Neural cell (in vitro differentiated cells): ENCODE measurements around the gene MED12. TPM values are rescaled to one million over a fixed set of nuclear protein-coding genes. Genes with fewer than 3 reads are reported as not detected.

ENCODE experiments used
- H2AFZ ChIP-seq: fragments of 200-600, 300-800 bp; sonication (generic), shearing (Covaris generic); 2 replicates; pipeline ENCODE4 v1.6.0; 2014; ENCODE audit warnings: low read depth, mild to moderate bottlenecking, antibody characterized with exemption, low read length, moderate library complexity
- H3F3A ChIP-seq: fragments of 200-600 bp; shearing (Covaris generic); 2 replicates; pipeline ENCODE4 v1.6.1; 2016; ENCODE audit warnings: mild to moderate bottlenecking, moderate library complexity, mixed read lengths, antibody characterized with exemption, low read length; ENCODE audit not compliant: insufficient read depth, poor library complexity, severe bottlenecking
- H3K27ac ChIP-seq: fragments of 200-600, 300-800 bp; sonication (generic), shearing (Covaris generic); 2 replicates; pipeline ENCODE4 v1.5.1; 2014; ENCODE audit warnings: mild to moderate bottlenecking, low read length, moderate library complexity
- H3K27me3 ChIP-seq: fragments of 300-800, 200-600 bp; sonication (generic), shearing (Covaris generic); 2 replicates; pipeline ENCODE4 v1.6.0; 2014; ENCODE audit warnings: mild to moderate bottlenecking, low read depth, low read length, moderate library complexity; ENCODE audit not compliant: insufficient read depth
- H3K36me3 ChIP-seq: fragments of 300-800, 200-600 bp; sonication (generic), shearing (Covaris generic); 2 replicates; pipeline ENCODE4 v1.5.1; 2014; ENCODE audit warnings: mild to moderate bottlenecking, antibody characterized with exemption, low read length, moderate library complexity; ENCODE audit not compliant: insufficient read depth
- H3K4me2 ChIP-seq: fragments of 300-800, 200-600 bp; sonication (generic), shearing (Covaris generic); 2 replicates; pipeline ENCODE4 v1.6.0; 2014; ENCODE audit warnings: mild to moderate bottlenecking, low read length
- H3K4me3 ChIP-seq: fragments of 300-800, 200-600 bp; sonication (generic), shearing (Covaris generic); 2 replicates; pipeline ENCODE4 v1.5.1; 2014; ENCODE audit warnings: mild to moderate bottlenecking, low read length, moderate library complexity
- H3K79me2 ChIP-seq: fragments of 200-600 bp; shearing (Covaris generic); replicated peaks from 2 replicates; pipeline ENCODE4 v1.6.0; 2014; ENCODE audit warnings: mild to moderate bottlenecking, low read length, moderate library complexity; ENCODE audit not compliant: insufficient read depth
- H3K9ac ChIP-seq: fragments of 300-800, 200-600 bp; sonication (generic), shearing (Covaris generic); 2 replicates; pipeline ENCODE4 v1.6.1; 2016; ENCODE audit warnings: mild to moderate bottlenecking, low read length, mixed read lengths
- H3K9me2 ChIP-seq: fragments of 200-600 bp; shearing (Covaris generic); 2 replicates; pipeline ENCODE4 v1.6.1; 2016; ENCODE audit warnings: mild to moderate bottlenecking, low read length, mixed read lengths; ENCODE audit not compliant: insufficient read depth
- H3K9me3 ChIP-seq: fragments of 200-600, 300-800 bp; sonication (generic), shearing (Covaris generic); 2 replicates; pipeline ENCODE4 v1.6.1; 2016; ENCODE audit warnings: mild to moderate bottlenecking, mixed run types, low read length, moderate library complexity, mixed read lengths
- H4K20me1 ChIP-seq: fragments of 200-600 bp; shearing (Covaris generic); 2 replicates; pipeline ENCODE4 v1.6.1; 2016; ENCODE audit warnings: mild to moderate bottlenecking, mixed run types; ENCODE audit not compliant: insufficient read depth
- CTCF ChIP-seq: fragments of 450-650 bp; IDR thresholded peaks from 2 replicates; pipeline ENCODE4 v1.5.1; 2014; ENCODE audit warnings: antibody characterized with exemption, mild to moderate bottlenecking, moderate library complexity; ENCODE audit not compliant: poor library complexity, severe bottlenecking
- EP300 ChIP-seq: fragments of 450-650 bp; conservative IDR thresholded peaks from 2 replicates; pipeline ENCODE4 v1.6.1; 2014; ENCODE audit warnings: antibody characterized with exemption, mild to moderate bottlenecking, moderate library complexity; ENCODE audit not compliant: poor library complexity, severe bottlenecking
- EZH2 ChIP-seq: fragments of 200-600, 300-800 bp; shearing (Covaris generic), sonication (generic); IDR thresholded peaks from 2 replicates; pipeline ENCODE4 v1.6.1; 2014; ENCODE audit warnings: antibody characterized with exemption, low read length, borderline replicate concordance, mild to moderate bottlenecking; ENCODE audit not compliant: insufficient read depth, poor library complexity, severe bottlenecking
- MXI1 ChIP-seq: fragments of 450-650 bp; conservative IDR thresholded peaks from 2 replicates; pipeline ENCODE4 v1.6.1; 2014; ENCODE audit warnings: antibody characterized with exemption, mild to moderate bottlenecking; ENCODE audit not compliant: poor library complexity, severe bottlenecking
- POLR2AphosphoS5 ChIP-seq: IDR thresholded peaks from 2 replicates; pipeline ENCODE4 v1.6.1; 2012
- RAD21 ChIP-seq: fragments of 450-650 bp; conservative IDR thresholded peaks from 2 replicates; pipeline ENCODE4 v1.6.1; 2014; ENCODE audit warnings: antibody characterized with exemption, mild to moderate bottlenecking, moderate library complexity
- REST ChIP-seq: IDR thresholded peaks from 2 replicates; pipeline ENCODE4 v1.6.1; 2012; ENCODE audit warnings: borderline replicate concordance
- SMC3 ChIP-seq: fragments of 450-650 bp; conservative IDR thresholded peaks from 2 replicates; pipeline ENCODE4 v1.6.1; 2014; ENCODE audit warnings: antibody characterized with exemption, mild to moderate bottlenecking, moderate library complexity; ENCODE audit not compliant: poor library complexity
- TAF1 ChIP-seq: IDR thresholded peaks from 2 replicates; pipeline ENCODE4 v1.6.1; 2012; ENCODE audit warnings: low read depth
- polyA plus RNA-seq: library from polyadenylated mRNA; depleted of rRNA; stranded (reverse); fragments of >200 nt; gene quantifications from 2 replicates; pipeline ENCODE4 v1.2.3, GENCODE V29; 2014

MED12 gene
- polyA plus RNA-seq, 1 donor from 2014 or later: 5.6 TPM

- no peak overlapping the region for H2AFZ ChIP-seq
- no peaks in the 10 kb centered on the region for H3F3A ChIP-seq
- TF ChIP-seq CTCF (no peak), MXI1 (no peak), POLR2AphosphoS5 (no peak), EP300 (no peak), RAD21 (no peak), TAF1 (no peak), SMC3 (no peak), EZH2 (no peak), REST (no peak)
- no peaks in the 10 kb centered on the region for H3K9me2 ChIP-seq
- no peak overlapping the region for H3K9ac ChIP-seq
- no peaks in the 10 kb centered on the region for H3K36me3 ChIP-seq
- no peak overlapping the region for H3K27ac ChIP-seq
- no peak overlapping the region for H3K4me2 ChIP-seq
- no peaks in the 10 kb centered on the region for H3K9me3 ChIP-seq
- no peaks in the 10 kb centered on the region for H4K20me1 ChIP-seq
- no peak overlapping the region for H3K4me3 ChIP-seq
- H3K79me2 ChIP-seq: no peaks in the 10 kb centered on the region
- H3K27me3 ChIP-seq: no peaks in the 10 kb centered on the region
These were observed 48.1 kb downstream of the MED12 start for GRCh38 chrX:71166461-71166860.

- Histone ChIP-seq H3F3A (no peaks in the 10 kb centered on the region), H3K36me3 (no peaks in the 10 kb centered on the region), H3K27me3 (no peaks in the 10 kb centered on the region), H3K27ac (no peak overlapping the region), H3K9me2 (no peaks in the 10 kb centered on the region), H4K20me1 (no peaks in the 10 kb centered on the region), H3K9me3 (no peaks in the 10 kb centered on the region), H3K79me2 (no peaks in the 10 kb centered on the region), H3K4me3 (no peak overlapping the region), H2AFZ (no peak overlapping the region), H3K4me2 (no peak overlapping the region), H3K9ac (no peak overlapping the region)
- no peak for TF ChIP-seq RAD21
- no peak for TF ChIP-seq EZH2
- no peak for TF ChIP-seq MXI1
- TF ChIP-seq EP300: no peak
- TF ChIP-seq CTCF: no peak
- TF ChIP-seq TAF1: no peak
- TF ChIP-seq REST: no peak
- no peak for TF ChIP-seq SMC3
- no peak for TF ChIP-seq POLR2AphosphoS5
These were observed 48.8 kb downstream of the MED12 start for GRCh38 chrX:71167031-71167781.
